Measurements from ENCODE around the gene SMARCA4.
"Not testable (repeated sequence)": the region's sequence is repeated elsewhere in the genome, so short reads cannot be mapped to it uniquely, and the experiment has no call there.

Gene SMARCA4

GRCh38 chr19:10936661-10937084, 24.2 kb upstream of the SMARCA4 start:
- TF ChIP-seq CTCF (IDR thresholded peaks at IDR 0.05; ENCODE audit: extremely low read depth, missing control alignments): peak; percentile 34
- peak; percentile 66 for DNase-seq (ENCODE audit: low spot score)

GRCh38 chr19:10941649-10942048, 19.2 kb upstream of the SMARCA4 start:
- not testable (repeated sequence) for DNase-seq (ENCODE audit: low spot score)

DNA sequence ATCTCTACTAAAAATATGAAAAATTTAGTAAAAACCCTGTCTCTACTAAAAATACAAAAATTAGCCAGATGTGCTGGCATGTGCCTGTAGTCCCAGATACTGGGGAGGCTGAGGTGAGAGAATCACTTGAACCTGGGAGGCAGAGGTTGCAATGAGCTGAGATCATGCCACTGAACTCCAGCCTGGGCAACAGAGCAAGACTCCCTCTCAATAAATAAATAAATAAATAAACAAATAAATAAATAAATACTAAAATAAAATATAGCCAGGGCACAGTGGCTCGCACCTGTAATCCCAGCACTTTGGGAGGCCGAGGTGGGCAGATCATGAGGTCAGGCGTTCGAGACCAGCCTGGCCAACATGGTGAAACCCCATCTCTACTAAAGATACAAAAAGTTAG, 17.4 kb upstream of the SMARCA4 start:
- not testable (repeated sequence) for DNase-seq (ENCODE audit: low spot score)

DNA sequence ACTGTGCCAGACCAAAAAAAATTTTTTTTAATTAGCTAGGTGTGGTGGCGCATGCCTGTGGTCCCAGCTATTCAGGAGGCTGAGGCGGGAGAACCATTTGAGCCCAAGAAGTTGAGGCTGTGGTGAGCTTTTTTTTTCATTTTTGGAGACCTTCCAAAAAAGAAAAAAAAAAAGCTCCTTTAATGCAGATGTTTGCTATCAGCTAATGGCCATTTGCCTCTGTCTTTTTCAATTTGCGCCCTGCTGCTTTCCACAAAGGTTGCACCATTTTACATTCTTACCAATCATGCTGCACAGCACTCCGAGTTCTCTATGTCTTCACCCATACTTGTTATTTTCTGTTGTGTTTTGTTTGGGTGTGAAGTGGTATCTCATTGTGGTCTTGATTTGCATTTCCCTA, 15.6 kb upstream of the SMARCA4 start:
- TF ChIP-seq CTCF (IDR thresholded peaks at IDR 0.05; ENCODE audit: extremely low read depth, missing control alignments): no peak
- no peak for DNase-seq (ENCODE audit: low spot score)

GRCh38 chr19:10946958-10947657, 13.7 kb upstream of the SMARCA4 start:
- no peak for DNase-seq (ENCODE audit: low spot score)
- no peak for TF ChIP-seq CTCF (IDR thresholded peaks at IDR 0.05; ENCODE audit: extremely low read depth, missing control alignments)

- DNase-seq (ENCODE audit: low spot score): no peak
- no peak for TF ChIP-seq CTCF (IDR thresholded peaks at IDR 0.05; ENCODE audit: extremely low read depth, missing control alignments)
Measured at GRCh38 chr19:10952809-10953208, 8.0 kb upstream of the SMARCA4 start.

DNA sequence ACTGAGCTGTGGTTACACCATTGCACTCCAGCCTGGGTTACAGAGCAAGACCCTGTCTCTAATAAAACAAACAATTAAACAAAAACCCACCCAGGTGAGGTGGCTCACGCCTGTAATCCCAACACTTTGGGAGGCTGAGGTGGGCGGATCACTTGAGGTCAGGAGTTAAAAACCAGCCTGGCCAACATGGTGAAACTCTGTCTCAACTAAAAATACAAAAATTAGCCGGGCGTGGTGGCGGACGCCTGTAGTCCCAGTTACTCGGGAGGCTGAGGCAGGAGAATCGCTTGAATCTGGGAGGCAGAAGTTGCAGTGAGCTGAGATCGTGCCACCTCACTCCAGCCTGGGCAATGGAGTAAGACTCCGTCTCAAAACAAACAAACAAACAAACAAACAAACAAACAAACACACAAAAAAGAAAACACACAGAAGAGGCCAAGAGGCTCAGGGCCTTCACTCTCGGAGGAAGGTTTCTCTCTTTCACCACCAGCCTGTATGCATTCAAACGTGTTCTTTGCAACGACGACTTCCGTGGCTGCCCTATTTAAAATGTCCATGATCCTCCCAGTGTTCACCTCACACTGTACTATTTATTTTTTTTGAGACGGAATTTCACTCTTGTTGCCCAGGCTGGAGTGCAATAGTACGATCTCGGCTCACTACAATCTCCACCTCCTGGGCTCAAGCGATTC, 1.4 kb upstream of the SMARCA4 start:
- not testable (repeated sequence) for DNase-seq (ENCODE audit: low spot score)

GRCh38 chr19:10961073-10961860, 437 bp downstream of the SMARCA4 start:
- no peak for TF ChIP-seq CTCF (IDR thresholded peaks at IDR 0.05; ENCODE audit: extremely low read depth, missing control alignments)
- no peak for DNase-seq (ENCODE audit: low spot score)
